Islet of Langerhans (tissue), 1 donor: Measurements from ENCODE around the gene TAF5L.
"Not testable (repeated sequence)": the region's sequence is repeated elsewhere in the genome, so short reads cannot be mapped to it uniquely, and the experiment has no call there.

Experiments
- FAIRE-seq: peaks from one replicate; lab custom pipeline; 2011; peaks lifted over from hg19 to GRCh38; lab: Jason Lieb, UNC

The TAF5L gene

GRCh38 chr1:229567109-229567868 is 58.6 kb downstream of the TAF5L start:
- FAIRE-seq, result no peak

- FAIRE-seq, result no peak
Measured at GRCh38 chr1:229563701-229564100, 62.2 kb downstream of the TAF5L start.

GRCh38 chr1:229563241-229563640 is 62.7 kb downstream of the TAF5L start:
- FAIRE-seq, result no peak

- no peak for FAIRE-seq
Measured at GRCh38 chr1:229562686-229563085, 63.2 kb downstream of the TAF5L start.

GRCh38 chr1:229561141-229561540 is 64.8 kb downstream of the TAF5L start:
- no peak for FAIRE-seq

GRCh38 chr1:229560124-229560523 is 65.8 kb downstream of the TAF5L start:
- not testable (repeated sequence) for FAIRE-seq

GRCh38 chr1:229559336-229559801 is 66.6 kb downstream of the TAF5L start:
- FAIRE-seq, result not testable (repeated sequence)

GRCh38 chr1:229558460-229559335 is 67.2 kb downstream of the TAF5L start, which contains the start of gene ABCB10:
Gene ABCB10 (minus strand): TSS chr1:229558707. CDS start chr1:229558652, 55 bp downstream.
- no peak for FAIRE-seq

- FAIRE-seq, result no peak
Measured at GRCh38 chr1:229557913-229558414, 68.0 kb downstream of the TAF5L start.

GRCh38 chr1:229557200-229557850 is 68.6 kb downstream of the TAF5L start:
- FAIRE-seq, result no peak

GRCh38 chr1:229554886-229555621 is 70.9 kb downstream of the TAF5L start:
- no peak for FAIRE-seq

GRCh38 chr1:229553621-229554130 is 72.2 kb downstream of the TAF5L start:
- FAIRE-seq, result no peak

GRCh38 chr1:229552732-229553131 is 73.2 kb downstream of the TAF5L start:
- FAIRE-seq, result no peak

GRCh38 chr1:229550812-229551567 is 74.9 kb downstream of the TAF5L start:
- FAIRE-seq, result no peak

- FAIRE-seq, result no peak
Measured at GRCh38 chr1:229547542-229547941, 78.4 kb downstream of the TAF5L start.

GRCh38 chr1:229544587-229544986 is 81.3 kb downstream of the TAF5L start:
- FAIRE-seq, result no peak
